ENCODE data around the gene LDAH.
"Not testable (repeated sequence)": the region's sequence is repeated elsewhere in the genome, so short reads cannot be mapped to it uniquely, and the experiment has no call there.

The LDAH gene

GRCh38 chr2:20829861-20830260, 7.0 kb upstream of the LDAH start:
- no peaks in the 10 kb centered on the region for H3K4me1 ChIP-seq (ENCODE audit: control insufficient read depth, insufficient read depth, low read length)
- H3K27me3 ChIP-seq (ENCODE audit: control insufficient read depth, insufficient read depth, low read length), result peaks cover 10% of the 10 kb centered on the region

GRCh38 chr2:20823917-20824316, 1.0 kb upstream of the LDAH start:
- Histone ChIP-seq H3K27me3 (ENCODE audit: control insufficient read depth, insufficient read depth, low read length) (no peaks in the 10 kb centered on the region), H3K4me2 (ENCODE audit: low read length) (no peak overlapping the region), H3K9ac (ENCODE audit: low read depth, low read length) (no peak overlapping the region), H3K36me3 (ENCODE audit: insufficient read depth, low read length) (no peaks in the 10 kb centered on the region), H3K9me3 (replicated peaks; ENCODE audit: low read length) (no peaks in the 10 kb centered on the region), H3K4me3 (ENCODE audit: low read length) (no peak overlapping the region), H3K4me1 (ENCODE audit: control insufficient read depth, insufficient read depth, low read length) (no peaks in the 10 kb centered on the region)

More at GRCh38 chr2:20829861-20830260, 7.0 kb upstream of the LDAH start:
- Histone ChIP-seq H3K9me3 (replicated peaks; ENCODE audit: low read length) (no peaks in the 10 kb centered on the region), H3K4me3 (ENCODE audit: low read length) (no peak overlapping the region), H3K4me2 (ENCODE audit: low read length) (no peak overlapping the region), H3K9ac (ENCODE audit: low read depth, low read length) (no peak overlapping the region), H3K36me3 (ENCODE audit: insufficient read depth, low read length) (no peaks in the 10 kb centered on the region)

GRCh38 chr2:20818820-20819219, 4.1 kb downstream of the LDAH start:
- H3K27me3 ChIP-seq (ENCODE audit: control insufficient read depth, insufficient read depth, low read length), result no peaks in the 10 kb centered on the region
- H3K36me3 ChIP-seq (ENCODE audit: insufficient read depth, low read length), result no peaks in the 10 kb centered on the region
- H3K9me3 ChIP-seq (replicated peaks; ENCODE audit: low read length), result no peaks in the 10 kb centered on the region
- H3K9ac ChIP-seq (ENCODE audit: low read depth, low read length), result no peak overlapping the region
- H3K4me3 ChIP-seq (ENCODE audit: low read length), result no peak overlapping the region
- H3K4me2 ChIP-seq (ENCODE audit: low read length), result no peak overlapping the region
- H3K4me1 ChIP-seq (ENCODE audit: control insufficient read depth, insufficient read depth, low read length), result no peaks in the 10 kb centered on the region

- no peak overlapping the region for H3K9ac ChIP-seq (ENCODE audit: low read depth, low read length)
Observed at GRCh38 chr2:20815216-20815615, 7.7 kb downstream of the LDAH start.

GRCh38 chr2:20812779-20813178, 10.1 kb downstream of the LDAH start:
- Histone ChIP-seq H3K9ac (ENCODE audit: low read depth, low read length) (no peak overlapping the region), H3K9me3 (replicated peaks; ENCODE audit: low read length) (no peaks in the 10 kb centered on the region), H3K4me2 (ENCODE audit: low read length) (no peak overlapping the region), H3K4me1 (ENCODE audit: control insufficient read depth, insufficient read depth, low read length) (no peaks in the 10 kb centered on the region), H3K4me3 (ENCODE audit: low read length) (no peak overlapping the region), H3K36me3 (ENCODE audit: insufficient read depth, low read length) (no peaks in the 10 kb centered on the region), H3K27me3 (ENCODE audit: control insufficient read depth, insufficient read depth, low read length) (no peaks in the 10 kb centered on the region)

More at GRCh38 chr2:20815216-20815615, 7.7 kb downstream of the LDAH start:
- Histone ChIP-seq H3K4me2 (ENCODE audit: low read length) (no peak overlapping the region), H3K27me3 (ENCODE audit: control insufficient read depth, insufficient read depth, low read length) (no peaks in the 10 kb centered on the region), H3K4me1 (ENCODE audit: control insufficient read depth, insufficient read depth, low read length) (no peaks in the 10 kb centered on the region), H3K36me3 (ENCODE audit: insufficient read depth, low read length) (no peaks in the 10 kb centered on the region), H3K9me3 (replicated peaks; ENCODE audit: low read length) (no peaks in the 10 kb centered on the region), H3K4me3 (ENCODE audit: low read length) (no peak overlapping the region)

GRCh38 chr2:20806286-20806685, 16.6 kb downstream of the LDAH start:
- H3K4me1 ChIP-seq (ENCODE audit: control insufficient read depth, insufficient read depth, low read length), result peaks cover 5% of the 10 kb centered on the region
- H3K9ac ChIP-seq (ENCODE audit: low read depth, low read length), result no peak overlapping the region
- no peaks in the 10 kb centered on the region for H3K36me3 ChIP-seq (ENCODE audit: insufficient read depth, low read length)
- H3K9me3 ChIP-seq (replicated peaks; ENCODE audit: low read length), result no peaks in the 10 kb centered on the region
- H3K4me2 ChIP-seq (ENCODE audit: low read length), result no peak overlapping the region
- no peaks in the 10 kb centered on the region for H3K27me3 ChIP-seq (ENCODE audit: control insufficient read depth, insufficient read depth, low read length)
- H3K4me3 ChIP-seq (ENCODE audit: low read length), result no peak overlapping the region

- H3K9ac ChIP-seq (ENCODE audit: low read depth, low read length), result no peak overlapping the region
- H3K9me3 ChIP-seq (replicated peaks; ENCODE audit: low read length), result no peaks in the 10 kb centered on the region
- H3K4me1 ChIP-seq (ENCODE audit: control insufficient read depth, insufficient read depth, low read length), result peaks cover 5% of the 10 kb centered on the region
- H3K27me3 ChIP-seq (ENCODE audit: control insufficient read depth, insufficient read depth, low read length), result no peaks in the 10 kb centered on the region
- no peak overlapping the region for H3K4me3 ChIP-seq (ENCODE audit: low read length)
- no peaks in the 10 kb centered on the region for H3K36me3 ChIP-seq (ENCODE audit: insufficient read depth, low read length)
- H3K4me2 ChIP-seq (ENCODE audit: low read length), result no peak overlapping the region
Observed at GRCh38 chr2:20803974-20804373, 18.9 kb downstream of the LDAH start.

GRCh38 chr2:20803226-20803682, 19.6 kb downstream of the LDAH start:
- H3K4me2 ChIP-seq (ENCODE audit: low read length), result no peak overlapping the region
- H3K4me1 ChIP-seq (ENCODE audit: control insufficient read depth, insufficient read depth, low read length), result peaks cover 5% of the 10 kb centered on the region
- H3K36me3 ChIP-seq (ENCODE audit: insufficient read depth, low read length), result no peaks in the 10 kb centered on the region
- H3K4me3 ChIP-seq (ENCODE audit: low read length), result no peak overlapping the region
- H3K27me3 ChIP-seq (ENCODE audit: control insufficient read depth, insufficient read depth, low read length), result no peaks in the 10 kb centered on the region
- H3K9me3 ChIP-seq (replicated peaks; ENCODE audit: low read length), result no peaks in the 10 kb centered on the region
- H3K9ac ChIP-seq (ENCODE audit: low read depth, low read length), result no peak overlapping the region

GRCh38 chr2:20797096-20797495, 25.8 kb downstream of the LDAH start:
- no peaks in the 10 kb centered on the region for H3K9me3 ChIP-seq (replicated peaks; ENCODE audit: low read length)
- no peak overlapping the region for H3K4me2 ChIP-seq (ENCODE audit: low read length)
- H3K9ac ChIP-seq (ENCODE audit: low read depth, low read length), result no peak overlapping the region
- no peaks in the 10 kb centered on the region for H3K27me3 ChIP-seq (ENCODE audit: control insufficient read depth, insufficient read depth, low read length)
- no peaks in the 10 kb centered on the region for H3K36me3 ChIP-seq (ENCODE audit: insufficient read depth, low read length)
- peaks cover 4% of the 10 kb centered on the region for H3K4me1 ChIP-seq (ENCODE audit: control insufficient read depth, insufficient read depth, low read length)
- no peak overlapping the region for H3K4me3 ChIP-seq (ENCODE audit: low read length)

- Histone ChIP-seq H3K9me3 (replicated peaks; ENCODE audit: low read length) (no peaks in the 10 kb centered on the region), H3K4me2 (ENCODE audit: low read length) (no peak overlapping the region), H3K4me1 (ENCODE audit: control insufficient read depth, insufficient read depth, low read length) (peaks cover 4% of the 10 kb centered on the region), H3K36me3 (ENCODE audit: insufficient read depth, low read length) (no peaks in the 10 kb centered on the region), H3K4me3 (ENCODE audit: low read length) (no peak overlapping the region), H3K27me3 (ENCODE audit: control insufficient read depth, insufficient read depth, low read length) (no peaks in the 10 kb centered on the region), H3K9ac (ENCODE audit: low read depth, low read length) (no peak overlapping the region)
Observed at GRCh38 chr2:20796374-20796791, 26.5 kb downstream of the LDAH start.

- H3K9ac ChIP-seq (ENCODE audit: low read depth, low read length); H3K9me3 ChIP-seq (replicated peaks; ENCODE audit: low read length); H3K4me1 ChIP-seq (ENCODE audit: control insufficient read depth, insufficient read depth, low read length); H3K4me2 ChIP-seq (ENCODE audit: low read length); H3K27me3 ChIP-seq (ENCODE audit: control insufficient read depth, insufficient read depth, low read length); H3K4me3 ChIP-seq (ENCODE audit: low read length); H3K36me3 ChIP-seq (ENCODE audit: insufficient read depth, low read length): not testable (repeated sequence)
Observed at GRCh38 chr2:20793944-20794343, 29.0 kb downstream of the LDAH start.

GRCh38 chr2:20781656-20782265, 41.1 kb downstream of the LDAH start:
- Histone ChIP-seq H3K4me1 (ENCODE audit: control insufficient read depth, insufficient read depth, low read length) (no peaks in the 10 kb centered on the region), H3K36me3 (ENCODE audit: insufficient read depth, low read length) (no peaks in the 10 kb centered on the region), H3K9ac (ENCODE audit: low read depth, low read length) (no peak overlapping the region), H3K4me2 (ENCODE audit: low read length) (no peak overlapping the region), H3K9me3 (replicated peaks; ENCODE audit: low read length) (no peaks in the 10 kb centered on the region), H3K27me3 (ENCODE audit: control insufficient read depth, insufficient read depth, low read length) (no peaks in the 10 kb centered on the region), H3K4me3 (ENCODE audit: low read length) (no peak overlapping the region)

Data from skeletal muscle satellite cell (primary cell).